Pancreas (tissue), 10 donors: ENCODE data around the gene CD1E. TPM values are rescaled to one million over a fixed set of nuclear protein-coding genes. Genes with fewer than 3 reads are reported as not detected.
"Not testable (repeated sequence)": the region's sequence is repeated elsewhere in the genome, so short reads cannot be mapped to it uniquely, and the experiment has no call there.

Experiments
- ATAC-seq, 4 donors: fragments of 200-7000 bp; cut with Tn5 transposase; one replicate each; pipeline versions ENCODE4 v1.8.0 to v1.9.1; 2020; ENCODE audit warnings: mild to moderate bottlenecking in 4 of 4, moderate library complexity in 4 of 4
- DNase-seq, 6 donors: peaks; one replicate each; pipeline ENCODE4 v3.0.0-alpha.2; 2020
- FAIRE-seq: peaks from 2 replicates; lab custom pipeline; 2012; peaks lifted over from hg19 to GRCh38; lab: Jason Lieb, UNC
- H3K27ac ChIP-seq, 4 donors: fragments of 200-600 bp; sonication (generic); 1 replicate in 3 of 4; 2 replicates in 1 of 4; pipeline versions ENCODE4 v1.5.0 to v1.8.0; 2020
- H3K27me3 ChIP-seq, 4 donors: fragments of 200-600 bp; one replicate each; pipeline ENCODE4 v1.8.0; 2021
- H3K36me3 ChIP-seq, 3 donors: fragments of 200-600 bp; sonication (generic) in 1 of 3; one replicate each; pipeline versions ENCODE4 v1.5.0 to v1.8.0; 2020 to 2021
- H3K4me1 ChIP-seq, 3 donors: fragments of 200-600 bp; one replicate each; pipeline ENCODE4 v1.8.0; 2021
- H3K4me3 ChIP-seq, 4 donors: fragments of 200-600 bp; sonication (generic) in 2 of 4; one replicate each; pipeline versions ENCODE4 v1.5.0 to v1.8.0; 2020 to 2021
- H3K9me3 ChIP-seq, 4 donors: fragments of 200-600 bp; one replicate each; pipeline ENCODE4 v1.8.0; 2021
- CTCF ChIP-seq, 4 donors: fragments of 200-600 bp; sonication (generic) in 3 of 4; IDR thresholded peaks; one replicate each; pipeline versions ENCODE4 v1.5.0 to v1.8.0; 2021; ENCODE audit warnings: antibody characterized with exemption in 4 of 4
- WGBS, 2 donors: extraction: QIAGEN DNeasy Blood & Tissue Kit; methylation state at CpG; one replicate each; pipeline ENCODE4 v1.1.7; 2013; 5-methylcytosine and 5-hydroxymethylcytosine counted together
- intact Hi-C, 3 donors: fragments of 100-400 bp; cut with DNase I; formaldehyde crosslinking; loops; one replicate each; pipeline versions ENCODE4 v1.11.1 to v1.14.2; 2022
- polyA plus RNA-seq, 2 donors: library from polyadenylated mRNA; stranded (reverse); fragments of 200-250 nt; gene quantifications; one replicate each; pipeline ENCODE4 v1.2.3, GENCODE V29; 2013
- total RNA-seq, 6 donors: library from RNA; stranded (reverse); fragmentation: NEBNext Ultra II Directional in 4 of 6; extraction: Animal tissue kit (Norgen Biotek cat#: 25700) in 4 of 6; gene quantifications; one replicate each; pipeline versions ENCODE4 v1.2.1 to v1.2.4, GENCODE V29; 2021 to 2023
- donor health status: healthy with polysubstance abuse.
- donor health status: DM: no; HTN: no; CAD: no; lungs with moderate emphysema.
- donor health status: DM: no; HTN: no; CAD: no.
- donor health status: control.
- donor health status: control.
- donor health status: Bipolar disorder and iron deficiency.
- donor health status: DM: yes; HTN: yes; CAD: no.
- donor health status: DM: no; HTN: no; CAD: no.
- donor health status: DM: no; HTN: no; CAD: no.
- donor health status: DM: yes; HTN: yes; CAD: no.

CD1E gene
- total and polyA plus RNA-seq, 8 donors = 0.55 to 0.72 TPM; not detected in 6

GRCh38 chr1:158335213-158335532, 18.5 kb upstream of the CD1E start:
- no peaks in the 10 kb centered on the region for H3K27me3 ChIP-seq
- FAIRE-seq (no peak), ATAC-seq (no peak), DNase-seq (no peak)
- H3K4me1 ChIP-seq = no peaks in the 10 kb centered on the region
- no peak for TF ChIP-seq CTCF (IDR thresholded peaks at IDR 0.05)
- no peaks in the 10 kb centered on the region for H3K36me3 ChIP-seq
- no peak overlapping the region for H3K27ac ChIP-seq
- H3K9me3 ChIP-seq = no peaks in the 10 kb centered on the region
- intact Hi-C loops = no loop called here
- H3K4me3 ChIP-seq = no peak overlapping the region

GRCh38 chr1:158336413-158336812, 17.3 kb upstream of the CD1E start:
- H3K4me3 ChIP-seq, ATAC-seq, H3K27ac ChIP-seq, H3K9me3 ChIP-seq, FAIRE-seq, intact Hi-C loops, H3K36me3 ChIP-seq, H3K27me3 ChIP-seq, DNase-seq, H3K4me1 ChIP-seq: not testable (repeated sequence)
- WGBS, 2 donors = 40 to 48% methylated on average over 7 of the region's 7 CpGs

GRCh38 chr1:158348946-158349345, 4.7 kb upstream of the CD1E start:
- intact Hi-C loops, H3K9me3 ChIP-seq, H3K4me3 ChIP-seq, H3K27ac ChIP-seq, H3K27me3 ChIP-seq, H3K36me3 ChIP-seq, H3K4me1 ChIP-seq, FAIRE-seq, ATAC-seq: not testable (repeated sequence)
- peak in 1 of 6 donors; percentile 53 for DNase-seq
- WGBS, 2 donors = 86 to 89% methylated on average over 17 to 24 of the region's 24 CpGs

GRCh38 chr1:158354255-158354654, 561 bp downstream of the CD1E start:
- Histone ChIP-seq H3K27ac (no peak overlapping the region), H3K4me1 (no peaks in the 10 kb centered on the region), H3K36me3 (no peaks in the 10 kb centered on the region), H3K4me3 (no peak overlapping the region), H3K27me3 (no peaks in the 10 kb centered on the region), H3K9me3 (no peaks in the 10 kb centered on the region)
- ATAC-seq (peak in 1 of 4 donors; percentile 62), FAIRE-seq (no peak), DNase-seq (no peak)
- intact Hi-C loops = no loop called here
- no peak for TF ChIP-seq CTCF (IDR thresholded peaks at IDR 0.05)
- WGBS, 2 donors = 40 to 41% methylated on average over 2 of the region's 2 CpGs

GRCh38 chr1:158355773-158356285, 2.1 kb downstream of the CD1E start:
- no peak for FAIRE-seq
- Histone ChIP-seq H3K27me3 (no peaks in the 10 kb centered on the region), H3K4me3 (no peak overlapping the region), H3K27ac (no peak overlapping the region), H3K36me3 (no peaks in the 10 kb centered on the region), H3K4me1 (no peaks in the 10 kb centered on the region), H3K9me3 (no peaks in the 10 kb centered on the region)
- WGBS, 2 donors = 59 to 69% methylated on average over 10 of the region's 10 CpGs
- no peak for ATAC-seq
- DNase-seq = no peak
- intact Hi-C loops = no loop called here
- TF ChIP-seq CTCF (IDR thresholded peaks at IDR 0.05) = no peak

- no peak overlapping the region for H3K4me3 ChIP-seq
- H3K4me1 ChIP-seq = no peaks in the 10 kb centered on the region
- no peaks in the 10 kb centered on the region for H3K9me3 ChIP-seq
- FAIRE-seq = no peak
- no peak overlapping the region for H3K27ac ChIP-seq
- DNase-seq = no peak
- TF ChIP-seq CTCF (IDR thresholded peaks at IDR 0.05) = no peak
- no peaks in the 10 kb centered on the region for H3K27me3 ChIP-seq
- intact Hi-C loops = no loop called here
- no peaks in the 10 kb centered on the region for H3K36me3 ChIP-seq
- WGBS, 2 donors = 47 to 49% methylated on average over 3 of the region's 3 CpGs
- no peak for ATAC-seq
These were observed 2.9 kb downstream of the CD1E start for GRCh38 chr1:158356616-158357015.
